ENCODE measurements around the gene TUBGCP6.

TUBGCP6 gene

DNA sequence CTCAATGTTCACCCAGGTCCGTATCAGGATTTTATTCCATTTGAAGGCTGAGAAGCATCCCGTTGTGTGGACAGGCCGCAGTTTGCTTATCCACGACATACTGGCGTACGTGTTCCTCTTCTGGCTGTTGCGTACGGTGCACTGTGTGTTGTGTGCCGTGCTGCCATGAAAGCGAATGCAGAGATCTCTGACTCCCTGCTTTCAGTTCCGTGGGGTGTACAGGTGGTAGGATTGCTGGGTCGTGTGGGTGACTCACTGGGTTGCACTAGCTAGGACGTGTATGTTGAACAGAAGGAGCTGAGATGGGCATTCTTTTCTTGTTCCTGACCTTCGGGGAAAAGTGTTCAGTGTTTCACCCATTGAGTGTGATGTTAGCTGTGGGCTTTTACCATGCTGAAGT is 33.7 kb downstream of the TUBGCP6 start:
- TF ChIP-seq, protein P1, sequence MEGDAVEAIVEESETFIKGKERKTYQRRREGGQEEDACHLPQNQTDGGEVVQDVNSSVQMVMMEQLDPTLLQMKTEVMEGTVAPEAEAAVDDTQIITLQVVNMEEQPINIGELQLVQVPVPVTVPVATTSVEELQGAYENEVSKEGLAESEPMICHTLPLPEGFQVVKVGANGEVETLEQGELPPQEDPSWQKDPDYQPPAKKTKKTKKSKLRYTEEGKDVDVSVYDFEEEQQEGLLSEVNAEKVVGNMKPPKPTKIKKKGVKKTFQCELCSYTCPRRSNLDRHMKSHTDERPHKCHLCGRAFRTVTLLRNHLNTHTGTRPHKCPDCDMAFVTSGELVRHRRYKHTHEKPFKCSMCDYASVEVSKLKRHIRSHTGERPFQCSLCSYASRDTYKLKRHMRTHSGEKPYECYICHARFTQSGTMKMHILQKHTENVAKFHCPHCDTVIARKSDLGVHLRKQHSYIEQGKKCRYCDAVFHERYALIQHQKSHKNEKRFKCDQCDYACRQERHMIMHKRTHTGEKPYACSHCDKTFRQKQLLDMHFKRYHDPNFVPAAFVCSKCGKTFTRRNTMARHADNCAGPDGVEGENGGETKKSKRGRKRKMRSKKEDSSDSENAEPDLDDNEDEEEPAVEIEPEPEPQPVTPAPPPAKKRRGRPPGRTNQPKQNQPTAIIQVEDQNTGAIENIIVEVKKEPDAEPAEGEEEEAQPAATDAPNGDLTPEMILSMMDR (IDR thresholded peaks at IDR 0.05; ENCODE audit: control insufficient read depth, extremely low read depth, insufficient read depth) = no peak
- no peak for DNase-seq (ENCODE audit: low read depth)
- H3K4me3 ChIP-seq (ENCODE audit: low read depth, low read length) = no peak overlapping the region

DNA sequence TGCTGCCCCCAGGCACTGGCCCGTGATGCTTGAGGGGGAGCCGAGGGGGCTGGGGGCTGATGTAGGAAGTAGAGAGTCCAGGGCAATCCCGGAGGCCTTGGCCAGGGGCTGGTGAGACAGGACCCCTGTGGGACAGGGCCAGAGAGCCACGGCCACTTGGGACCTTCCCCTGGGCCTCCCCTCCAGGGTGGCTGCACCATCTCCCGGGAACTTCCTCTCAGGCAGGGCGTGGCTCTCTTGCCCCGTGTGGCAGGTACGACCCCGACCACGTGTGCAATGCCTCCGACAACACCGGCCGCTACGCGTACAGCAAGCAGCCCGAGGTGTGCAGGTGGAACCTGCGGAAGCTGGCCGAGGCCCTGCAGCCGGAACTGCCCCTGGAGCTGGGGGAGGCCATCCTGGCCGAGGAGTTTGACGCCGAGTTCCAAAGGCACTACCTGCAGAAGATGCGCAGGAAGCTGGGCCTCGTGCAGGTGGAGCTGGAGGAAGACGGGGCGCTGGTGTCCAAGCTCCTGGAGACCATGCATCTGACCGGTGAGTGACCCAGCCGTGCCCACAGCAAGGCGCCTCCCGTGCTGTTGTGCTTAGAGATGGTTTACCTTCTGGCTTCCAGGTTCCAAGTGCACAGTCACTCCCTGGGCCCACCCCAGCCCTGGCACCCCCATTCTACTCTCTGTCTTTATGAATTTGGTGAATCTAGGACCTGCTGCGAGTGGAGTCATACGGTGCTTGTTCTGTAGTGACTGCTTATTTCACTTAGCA is 34.3 kb downstream of the TUBGCP6 start:
- H3K4me3 ChIP-seq (ENCODE audit: low read depth, low read length) = no peak overlapping the region
- DNase-seq (ENCODE audit: low read depth) = no peak
- TF ChIP-seq, protein P1 (IDR thresholded peaks at IDR 0.05; ENCODE audit: control insufficient read depth, extremely low read depth, insufficient read depth) = no peak

GRCh38 chr22:50209893-50210292 is 34.9 kb downstream of the TUBGCP6 start:
- TF ChIP-seq, protein P1 (IDR thresholded peaks at IDR 0.05; ENCODE audit: control insufficient read depth, extremely low read depth, insufficient read depth) = peak; percentile 86
- DNase-seq (ENCODE audit: low read depth) = no peak
- H3K4me3 ChIP-seq (ENCODE audit: low read depth, low read length) = no peak overlapping the region

- DNase-seq (ENCODE audit: low read depth) = no peak
- H3K4me3 ChIP-seq (ENCODE audit: low read depth, low read length) = no peak overlapping the region
- TF ChIP-seq, protein P1 (IDR thresholded peaks at IDR 0.05; ENCODE audit: control insufficient read depth, extremely low read depth, insufficient read depth) = no peak
These were observed 35.6 kb downstream of the TUBGCP6 start for GRCh38 chr22:50208939-50209892.

- DNase-seq (ENCODE audit: low read depth) = no peak
- TF ChIP-seq, protein P1 (IDR thresholded peaks at IDR 0.05; ENCODE audit: control insufficient read depth, extremely low read depth, insufficient read depth) = no peak
- H3K4me3 ChIP-seq (ENCODE audit: low read depth, low read length) = no peak overlapping the region
These were observed 36.3 kb downstream of the TUBGCP6 start for GRCh38 chr22:50208430-50208938.

GRCh38 chr22:50207383-50208140 is 37.3 kb downstream of the TUBGCP6 start:
- DNase-seq (ENCODE audit: low read depth) = no peak
- TF ChIP-seq, protein P1 (IDR thresholded peaks at IDR 0.05; ENCODE audit: control insufficient read depth, extremely low read depth, insufficient read depth) = no peak
- no peak overlapping the region for H3K4me3 ChIP-seq (ENCODE audit: low read depth, low read length)
